LNCaP clone FGC (cell line): ENCODE data around the gene PRRG1.
"Not testable (repeated sequence)": the region's sequence is repeated elsewhere in the genome, so short reads cannot be mapped to it uniquely, and the experiment has no call there.

ENCODE experiments used
- DNase-seq: peaks from one replicate; pipeline ENCODE4 v3.0.0-alpha.2; 2011; ENCODE audit warnings: low read depth
- H3K4me3 ChIP-seq: 2 replicates; pipeline ENCODE4 v1.5.1; 2011; ENCODE audit warnings: mild to moderate bottlenecking, low read depth, low read length, control low read depth
- TF ChIP-seq, protein P1 (sequence below): IDR thresholded peaks from 2 replicates; pipeline ENCODE4 v1.5.1; 2012; ENCODE audit warnings: mild to moderate bottlenecking; ENCODE audit not compliant: control insufficient read depth, insufficient read depth; ENCODE audit errors: extremely low read depth

The PRRG1 gene

DNA sequence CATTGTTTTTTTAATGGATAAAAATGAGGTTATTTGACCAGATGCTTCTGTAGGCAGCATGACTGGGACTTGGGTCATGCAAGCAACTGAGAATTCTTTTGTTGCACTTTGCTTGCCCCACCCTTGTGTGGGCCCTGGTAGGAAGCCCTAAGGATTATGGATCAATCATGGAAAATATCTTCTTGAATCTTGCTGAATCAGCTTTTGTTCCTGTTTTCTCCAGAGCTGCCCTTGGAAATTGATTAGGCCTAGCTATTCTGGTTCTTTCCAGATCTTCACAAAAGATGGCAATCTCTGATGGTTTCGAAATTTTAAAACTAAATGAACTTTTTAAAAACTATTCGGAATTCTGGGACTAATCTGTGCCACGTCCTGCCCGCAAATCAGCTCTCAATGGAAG lies 58.6 kb downstream of the PRRG1 start:
- DNase-seq: no peak
- no peak overlapping the region for H3K4me3 ChIP-seq
- TF ChIP-seq, protein P1, sequence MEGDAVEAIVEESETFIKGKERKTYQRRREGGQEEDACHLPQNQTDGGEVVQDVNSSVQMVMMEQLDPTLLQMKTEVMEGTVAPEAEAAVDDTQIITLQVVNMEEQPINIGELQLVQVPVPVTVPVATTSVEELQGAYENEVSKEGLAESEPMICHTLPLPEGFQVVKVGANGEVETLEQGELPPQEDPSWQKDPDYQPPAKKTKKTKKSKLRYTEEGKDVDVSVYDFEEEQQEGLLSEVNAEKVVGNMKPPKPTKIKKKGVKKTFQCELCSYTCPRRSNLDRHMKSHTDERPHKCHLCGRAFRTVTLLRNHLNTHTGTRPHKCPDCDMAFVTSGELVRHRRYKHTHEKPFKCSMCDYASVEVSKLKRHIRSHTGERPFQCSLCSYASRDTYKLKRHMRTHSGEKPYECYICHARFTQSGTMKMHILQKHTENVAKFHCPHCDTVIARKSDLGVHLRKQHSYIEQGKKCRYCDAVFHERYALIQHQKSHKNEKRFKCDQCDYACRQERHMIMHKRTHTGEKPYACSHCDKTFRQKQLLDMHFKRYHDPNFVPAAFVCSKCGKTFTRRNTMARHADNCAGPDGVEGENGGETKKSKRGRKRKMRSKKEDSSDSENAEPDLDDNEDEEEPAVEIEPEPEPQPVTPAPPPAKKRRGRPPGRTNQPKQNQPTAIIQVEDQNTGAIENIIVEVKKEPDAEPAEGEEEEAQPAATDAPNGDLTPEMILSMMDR: no peak

DNA sequence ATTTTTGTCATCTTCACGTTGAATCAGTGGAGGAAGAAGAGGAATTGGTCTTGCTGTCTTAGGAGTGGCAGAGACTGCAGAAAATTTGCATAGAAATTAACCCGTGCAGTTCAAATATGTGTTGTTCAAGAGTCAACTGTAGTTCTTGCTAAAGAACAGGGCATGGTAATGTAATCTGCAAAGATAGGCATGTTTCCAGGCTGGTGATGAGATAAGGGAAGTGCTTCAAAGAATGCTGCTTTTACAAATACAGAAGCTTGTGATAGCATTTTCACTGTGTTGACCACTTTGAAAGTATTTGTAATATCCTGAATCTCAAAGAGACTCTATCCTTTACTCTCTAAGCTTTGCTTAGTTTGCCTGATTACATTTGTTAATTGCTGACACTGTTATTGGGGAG lies 60.1 kb downstream of the PRRG1 start:
- no peak for DNase-seq
- no peak overlapping the region for H3K4me3 ChIP-seq
- TF ChIP-seq, protein P1: no peak

DNA sequence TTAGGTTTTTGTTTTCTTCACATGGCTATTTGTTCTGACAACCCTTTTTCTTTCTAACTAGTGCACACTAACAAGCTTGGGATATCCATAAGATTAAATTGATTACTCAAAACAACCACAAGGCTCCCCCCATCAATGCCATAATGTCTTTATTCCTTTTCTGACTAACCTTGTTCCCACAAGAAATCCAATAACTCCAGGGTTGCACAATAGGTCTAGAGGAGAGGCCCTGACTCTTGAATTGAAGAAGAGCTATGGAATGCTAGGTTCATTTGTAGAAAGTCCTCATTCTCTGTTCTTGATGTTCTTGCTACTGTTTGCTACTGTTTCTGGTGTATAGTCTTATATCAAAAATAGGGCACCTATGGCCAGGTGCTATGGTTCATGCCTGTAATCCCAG lies 71.0 kb downstream of the PRRG1 start:
- DNase-seq: no peak
- TF ChIP-seq, protein P1: no peak
- no peak overlapping the region for H3K4me3 ChIP-seq

DNA sequence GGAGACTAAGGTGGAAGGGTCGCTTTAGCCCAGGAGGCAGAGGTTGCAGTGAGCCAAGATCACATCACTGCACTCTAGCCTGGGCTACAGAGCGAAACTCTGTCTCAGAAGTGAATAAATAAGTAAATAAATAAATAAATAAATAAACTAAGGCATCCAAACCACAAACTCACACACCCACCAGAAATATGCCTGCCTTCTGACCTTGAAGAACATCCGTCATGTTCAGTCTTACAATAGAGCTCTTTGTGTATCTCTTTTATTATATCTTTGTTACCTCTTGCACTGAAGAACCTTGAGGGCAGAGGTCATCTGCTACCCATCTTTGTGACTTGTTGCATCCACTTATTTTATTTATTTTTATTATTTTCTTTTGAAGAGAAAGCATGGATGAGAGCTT lies 71.6 kb downstream of the PRRG1 start:
- TF ChIP-seq, protein P1: no peak
- DNase-seq: no peak
- no peak overlapping the region for H3K4me3 ChIP-seq

DNA sequence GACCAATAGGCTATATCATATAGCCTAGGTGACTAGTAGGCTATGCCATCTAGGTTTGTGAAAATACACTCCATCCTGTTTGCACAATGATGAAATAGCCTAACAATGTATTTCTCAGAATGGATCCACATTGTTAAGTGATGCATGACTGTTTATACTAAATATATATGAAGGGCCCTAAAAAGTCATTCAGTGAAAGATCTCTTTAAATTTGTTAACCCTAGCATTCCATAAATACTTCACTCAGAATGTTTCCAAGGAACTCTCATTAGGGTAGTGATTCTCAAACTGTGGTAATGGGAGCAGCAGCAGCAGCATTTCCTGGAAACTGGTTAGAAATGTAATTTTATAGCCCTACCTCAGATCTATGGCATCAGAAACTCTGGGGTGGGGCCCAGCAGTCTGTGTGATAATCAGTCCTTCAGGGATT lies 74.9 kb downstream of the PRRG1 start:
- TF ChIP-seq, protein P1: no peak
- no peak overlapping the region for H3K4me3 ChIP-seq
- DNase-seq: no peak

DNA sequence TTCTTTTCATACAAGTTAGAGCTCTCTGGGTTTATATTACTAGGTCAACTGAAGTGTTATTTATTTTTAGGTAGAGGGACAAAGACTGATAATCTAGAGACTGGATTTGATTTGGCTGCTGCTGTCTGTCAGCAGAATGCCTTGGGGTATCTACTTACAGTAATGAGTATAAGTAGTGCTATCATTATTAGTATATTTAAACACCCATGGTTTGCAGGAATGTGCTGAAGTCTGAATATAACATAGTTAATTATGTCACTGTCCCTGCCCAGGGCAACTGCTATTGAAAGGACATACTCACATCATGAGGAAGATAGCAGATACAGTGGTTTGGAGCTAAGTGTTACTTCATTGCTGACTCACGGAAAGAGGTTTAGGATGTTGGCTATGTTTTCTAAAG lies 76.2 kb downstream of the PRRG1 start:
- DNase-seq: no peak
- TF ChIP-seq, protein P1: no peak
- H3K4me3 ChIP-seq: no peak overlapping the region

DNA sequence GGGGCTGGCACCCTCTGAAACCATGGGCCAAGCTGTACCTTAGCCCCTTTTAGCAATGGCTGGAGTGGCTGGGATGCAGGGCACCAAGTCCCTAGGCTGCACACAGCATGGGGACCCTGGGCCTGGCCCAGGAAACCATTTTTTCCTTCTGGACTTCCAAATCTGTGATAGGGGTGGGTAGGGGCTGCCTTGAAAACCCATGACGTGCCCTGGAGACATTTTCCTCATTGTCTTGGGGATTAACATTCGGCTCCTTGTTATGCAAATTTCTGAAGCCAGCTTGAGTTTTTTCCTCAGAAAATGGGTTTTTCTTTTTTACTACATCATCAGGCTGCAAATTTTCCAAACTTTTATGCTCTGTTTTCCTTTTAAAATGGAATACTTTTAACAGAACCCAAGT lies 79.8 kb downstream of the PRRG1 start:
- not testable (repeated sequence) for H3K4me3 ChIP-seq, DNase-seq

DNA sequence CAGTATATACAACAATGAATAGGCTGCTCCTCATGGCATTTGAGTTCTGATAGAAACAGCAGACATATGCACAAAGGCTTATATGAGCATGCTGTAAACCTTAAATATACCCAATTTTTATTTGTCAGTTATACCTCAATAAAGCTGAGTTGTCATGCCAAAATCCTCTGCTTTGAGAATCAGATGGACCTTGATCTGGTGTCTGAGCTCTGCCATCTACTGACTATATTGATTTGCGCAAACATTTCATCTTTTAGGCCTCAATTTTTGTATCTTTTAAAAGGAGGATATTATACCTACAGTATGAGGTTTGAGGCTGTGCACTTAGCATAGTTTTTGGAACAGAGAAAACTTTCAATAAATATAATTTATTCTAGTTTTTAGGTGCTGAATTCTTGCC lies 85.2 kb downstream of the PRRG1 start:
- TF ChIP-seq, protein P1: peak; percentile 38
- H3K4me3 ChIP-seq: no peak overlapping the region
- no peak for DNase-seq
